G401.6 (cell line): ENCODE results near the gene ERC2.

ENCODE experiments used
- FAIRE-seq: peaks from 2 replicates; lab custom pipeline; 2012; peaks lifted over from hg19 to GRCh38; lab: Jason Lieb, UNC

The ERC2 gene

GRCh38 chr3:55823829-55824228, 644.4 kb downstream of the ERC2 start:
- FAIRE-seq, result no peak

- FAIRE-seq, result no peak
Measured at GRCh38 chr3:55823001-55823400, 645.3 kb downstream of the ERC2 start.

DNA sequence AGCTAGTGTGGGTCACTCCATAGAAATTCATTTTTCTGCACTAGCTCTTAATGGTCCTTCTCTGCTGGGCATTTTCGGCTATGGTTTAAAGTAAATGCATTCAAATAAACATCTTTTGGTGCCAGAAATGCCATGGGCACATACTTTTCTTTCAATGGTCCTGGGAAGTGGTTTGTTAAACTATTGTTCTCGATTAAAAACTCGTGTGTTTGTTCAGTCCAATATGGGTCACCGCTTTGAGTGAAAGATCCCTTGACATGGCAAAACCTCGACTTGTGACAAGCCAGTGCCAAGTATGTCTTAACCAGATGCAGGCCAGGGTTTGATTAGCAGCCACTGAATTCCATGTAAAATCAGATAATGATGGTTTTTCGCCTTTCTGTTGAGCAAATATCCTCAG, 649.3 kb downstream of the ERC2 start:
- FAIRE-seq, result no peak

DNA sequence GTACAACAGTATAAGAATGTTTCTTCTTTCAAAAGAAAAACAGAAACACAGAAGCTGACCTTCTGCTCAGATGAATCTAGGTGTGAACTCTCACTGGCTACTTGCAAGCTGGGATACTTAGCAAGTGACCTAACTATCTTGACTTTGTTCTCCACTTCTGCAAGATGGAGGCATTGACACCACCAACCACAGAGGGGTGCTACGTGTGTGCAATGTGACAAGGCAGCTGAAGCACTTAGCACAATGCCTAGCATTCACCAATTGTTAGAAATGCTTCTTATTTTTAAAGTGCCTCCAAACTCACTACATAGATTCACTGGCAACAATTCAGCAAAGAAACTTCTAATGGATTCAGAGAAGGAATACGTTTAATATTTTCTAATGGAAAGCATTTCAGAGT, 649.8 kb downstream of the ERC2 start:
- no peak for FAIRE-seq

DNA sequence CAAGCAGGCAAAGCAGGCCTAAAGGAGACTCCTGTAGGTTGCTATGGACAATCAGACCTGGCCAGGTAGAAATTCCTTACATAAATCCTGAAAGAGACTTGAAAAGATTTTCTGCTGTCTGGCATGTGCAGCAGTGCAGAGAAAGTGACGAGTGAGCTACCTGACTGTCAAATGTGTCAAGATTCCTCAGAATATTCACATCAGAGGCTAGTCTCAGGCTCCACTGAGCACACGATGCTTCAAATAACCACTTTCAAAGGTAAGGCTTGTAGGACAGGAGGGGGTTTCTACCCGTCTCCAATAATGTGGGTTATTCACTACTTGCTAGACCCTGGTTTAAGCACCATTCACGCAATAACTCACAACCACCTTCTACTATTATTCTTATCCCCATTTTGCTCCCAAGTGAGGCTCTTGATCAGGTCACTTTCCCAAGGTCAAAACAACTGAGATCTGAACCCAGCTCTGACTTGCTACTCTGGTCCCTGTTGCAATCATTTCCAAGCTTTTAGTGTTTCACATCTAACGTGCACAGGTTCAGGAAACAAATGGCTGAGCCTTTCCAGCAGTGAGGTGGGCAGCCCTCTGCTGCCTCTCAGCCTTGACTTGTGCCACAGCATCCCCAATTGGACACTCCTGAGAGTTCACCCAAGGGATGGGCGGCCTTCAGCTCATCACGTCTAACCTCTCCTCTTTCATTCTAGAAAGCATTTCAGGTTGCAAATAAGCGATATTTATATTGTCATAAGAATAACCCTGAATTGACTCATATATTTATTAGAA, 651.3 kb downstream of the ERC2 start:
- no peak for FAIRE-seq

DNA sequence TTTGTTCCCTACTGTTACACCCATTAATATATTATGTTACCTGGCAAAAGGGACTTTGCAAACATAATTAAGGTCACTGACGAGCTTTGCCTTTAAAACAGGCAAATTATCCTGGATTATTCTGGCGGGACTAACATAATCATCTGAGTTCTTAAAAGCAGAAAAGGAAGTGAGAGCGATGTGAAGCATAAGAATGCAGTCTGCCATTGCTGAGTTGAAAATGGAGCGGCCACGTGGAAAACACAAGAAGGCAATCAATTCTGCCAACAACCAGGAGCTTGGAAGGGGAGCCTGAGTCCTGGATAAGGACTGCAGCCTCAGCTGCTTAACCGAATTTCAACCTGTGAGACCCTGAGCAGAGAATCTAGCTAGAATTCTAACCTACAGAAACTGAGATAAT, 653.0 kb downstream of the ERC2 start:
- no peak for FAIRE-seq

GRCh38 chr3:55813268-55814097, 654.8 kb downstream of the ERC2 start:
- no peak for FAIRE-seq

- no peak for FAIRE-seq
Measured at GRCh38 chr3:55812394-55813013, 655.8 kb downstream of the ERC2 start.

GRCh38 chr3:55807210-55807609, 661.1 kb downstream of the ERC2 start:
- no peak for FAIRE-seq

GRCh38 chr3:55805169-55805568, 663.1 kb downstream of the ERC2 start:
- no peak for FAIRE-seq

- FAIRE-seq, result no peak
Measured at GRCh38 chr3:55804170-55805095, 663.8 kb downstream of the ERC2 start.

- no peak for FAIRE-seq
Measured at GRCh38 chr3:55802816-55803215, 665.5 kb downstream of the ERC2 start.

DNA sequence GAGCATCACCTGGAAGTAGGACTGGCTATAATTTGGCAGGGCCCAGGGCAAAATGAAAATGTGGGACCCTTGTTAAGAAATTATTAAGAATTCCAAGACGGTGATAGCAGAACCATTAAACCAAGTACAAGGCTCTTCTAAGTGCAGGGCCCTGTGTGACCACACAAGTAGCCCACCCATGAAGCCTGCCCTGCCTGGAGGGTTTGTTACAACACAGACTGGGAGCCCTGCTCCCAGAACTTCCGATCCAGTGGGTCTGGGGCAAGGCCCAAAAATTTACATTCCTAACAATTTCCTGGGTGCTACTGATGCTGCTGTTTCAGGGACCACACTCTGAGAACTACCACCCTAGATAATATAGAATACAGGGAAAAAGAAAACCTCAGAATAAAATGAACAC, 666.6 kb downstream of the ERC2 start:
- FAIRE-seq, result no peak

- FAIRE-seq, result no peak
Measured at GRCh38 chr3:55801068-55801467, 667.2 kb downstream of the ERC2 start.

- FAIRE-seq, result peak; percentile 19
Measured at GRCh38 chr3:55797775-55798174, 670.5 kb downstream of the ERC2 start.

DNA sequence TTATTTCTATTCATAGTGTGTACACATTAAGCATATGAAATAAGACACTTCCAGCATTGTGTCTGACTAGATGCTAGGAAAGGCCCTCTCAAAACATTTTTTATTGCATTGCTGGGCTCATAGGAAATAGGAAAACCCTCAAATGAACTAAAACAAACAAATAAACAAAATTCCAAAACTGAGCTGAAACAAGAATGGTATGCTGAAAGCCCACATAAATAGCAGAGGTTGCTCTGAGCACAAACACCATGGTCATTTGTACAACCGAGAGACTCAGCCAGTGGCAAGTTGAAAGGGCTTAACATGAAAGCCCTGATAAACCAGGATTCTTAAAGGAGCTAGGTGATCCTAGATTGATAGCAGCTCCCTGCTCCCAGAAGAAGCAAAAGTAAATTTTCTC, 671.2 kb downstream of the ERC2 start:
- no peak for FAIRE-seq

DNA sequence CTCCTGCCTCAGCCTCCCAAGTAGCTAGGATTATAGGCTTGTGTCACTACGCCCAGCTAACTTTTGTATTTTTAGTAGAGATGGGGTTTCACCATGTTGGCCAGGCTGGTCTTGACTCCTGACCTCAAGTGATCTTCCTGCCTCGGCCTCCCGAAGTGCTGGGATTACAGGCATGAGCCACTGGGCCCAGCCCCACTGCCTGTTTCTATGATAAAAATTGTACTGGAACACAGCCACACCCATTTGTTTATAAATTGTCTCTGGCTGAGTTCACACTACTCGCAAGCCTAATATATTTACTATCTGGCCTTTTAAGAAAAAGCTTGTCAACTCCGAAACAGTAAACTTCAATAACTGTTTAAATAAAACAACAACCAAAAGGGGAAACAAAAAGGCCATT, 671.7 kb downstream of the ERC2 start:
- FAIRE-seq, result no peak

DNA sequence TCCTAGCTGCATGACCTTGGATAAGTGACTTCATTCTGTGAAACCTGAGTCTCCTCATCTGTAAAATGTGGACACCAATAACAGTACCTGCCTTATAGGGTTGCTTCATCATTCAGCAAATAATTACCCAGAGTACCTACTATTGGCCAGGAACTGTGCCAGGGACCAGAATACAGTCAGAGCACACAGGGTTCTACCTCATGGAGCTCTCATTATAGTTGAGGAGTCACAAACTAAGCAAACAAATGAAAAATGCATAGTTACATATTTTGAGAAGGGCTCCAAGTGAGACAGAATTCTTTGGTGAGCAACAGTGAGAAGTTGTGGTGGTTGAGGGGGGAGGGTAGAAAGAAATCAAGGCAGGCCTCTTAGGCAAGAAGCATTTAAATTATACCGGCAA, 672.5 kb downstream of the ERC2 start:
- FAIRE-seq, result no peak

DNA sequence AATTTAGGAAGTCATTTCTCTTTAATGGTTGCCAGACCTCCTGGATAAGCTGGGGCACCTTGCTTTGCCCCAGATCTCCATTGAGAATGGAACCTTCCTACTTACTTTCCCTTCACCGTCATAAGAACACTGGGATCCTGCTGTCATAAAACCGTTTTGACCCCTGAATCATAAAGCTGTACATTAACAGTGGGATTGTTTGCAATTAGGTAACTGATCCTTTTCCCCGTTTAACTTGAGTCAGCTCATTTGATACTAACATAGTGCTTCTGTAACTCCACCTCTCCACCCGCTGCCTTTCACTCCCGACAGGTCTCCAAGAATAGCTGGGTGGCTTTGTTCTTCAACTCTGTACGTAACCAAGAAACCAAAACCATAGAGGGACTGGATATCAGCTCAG, 673.0 kb downstream of the ERC2 start:
- FAIRE-seq, result no peak

- FAIRE-seq, result no peak
Measured at GRCh38 chr3:55792742-55793141, 675.5 kb downstream of the ERC2 start.

- no peak for FAIRE-seq
Measured at GRCh38 chr3:55792009-55792408, 676.3 kb downstream of the ERC2 start.
